Measurements from ENCODE around the gene ABCB11.
"Not testable (repeated sequence)": the region's sequence is repeated elsewhere in the genome, so short reads cannot be mapped to it uniquely, and the experiment has no call there.

ABCB11 gene

DNA sequence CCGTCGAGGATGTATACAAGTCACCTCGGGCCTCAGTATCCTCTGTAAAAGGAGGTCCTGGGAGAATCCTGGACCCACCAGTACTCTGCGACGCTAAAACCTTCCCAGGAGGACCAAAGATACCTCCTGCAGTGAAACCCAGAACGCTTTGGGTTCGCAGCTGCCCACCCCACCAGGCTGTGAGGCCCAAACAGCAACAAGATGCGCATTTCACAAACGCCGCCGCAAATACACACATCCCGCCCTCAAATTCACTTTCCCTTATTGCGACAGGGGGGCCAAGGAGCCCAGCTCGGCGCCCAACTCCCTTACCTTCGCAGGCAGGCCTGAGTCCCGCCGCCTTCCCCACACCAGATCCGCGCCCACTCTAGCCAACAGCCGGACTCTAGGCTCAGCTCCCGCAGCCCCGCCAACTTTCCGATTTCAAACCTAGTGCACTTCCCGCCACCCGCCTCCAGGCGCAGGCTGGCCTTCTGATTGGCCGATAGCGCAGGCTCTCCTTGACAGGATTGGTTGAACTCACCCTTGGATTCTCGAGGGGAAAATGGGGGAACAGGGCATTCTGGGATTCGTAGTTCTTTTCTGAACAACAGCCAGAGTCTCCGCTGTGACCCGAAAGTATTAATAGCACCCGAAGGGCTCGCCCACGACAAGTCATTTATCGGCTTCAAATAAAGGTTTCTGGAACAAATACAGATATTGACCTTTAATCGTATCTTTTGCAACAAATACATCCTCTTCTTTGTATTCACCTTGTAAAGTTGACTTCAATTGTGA, 140.9 kb downstream of the ABCB11 start, which contains the start of gene SPC25:
Gene SPC25 (minus strand): TSS at position 425 of the 777 bp plus-strand sequence. CDS start 911 bp downstream, outside the sequence.
- DNase-seq (ENCODE audit: low read depth in 2 of 2): peak; percentile 77

DNA sequence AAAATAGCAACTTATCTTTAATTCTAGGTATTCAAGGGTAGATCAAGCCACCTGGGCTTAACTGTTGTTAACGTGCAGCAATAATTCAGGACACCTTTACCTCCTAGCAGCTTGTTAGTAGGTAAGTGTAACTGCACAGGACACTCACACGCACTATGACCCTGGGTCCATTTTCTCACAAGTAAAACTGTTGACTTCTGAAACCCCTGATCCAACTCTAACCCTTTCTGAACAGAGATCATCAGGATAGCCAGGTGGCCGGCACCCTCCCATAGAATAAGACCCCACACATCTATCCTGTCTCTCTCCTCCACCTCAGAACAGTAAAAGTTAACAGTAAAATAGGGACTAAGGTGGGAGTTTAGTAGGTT, 141.5 kb downstream of the ABCB11 start:
- DNase-seq (ENCODE audit: low read depth in 2 of 2): no peak

DNA sequence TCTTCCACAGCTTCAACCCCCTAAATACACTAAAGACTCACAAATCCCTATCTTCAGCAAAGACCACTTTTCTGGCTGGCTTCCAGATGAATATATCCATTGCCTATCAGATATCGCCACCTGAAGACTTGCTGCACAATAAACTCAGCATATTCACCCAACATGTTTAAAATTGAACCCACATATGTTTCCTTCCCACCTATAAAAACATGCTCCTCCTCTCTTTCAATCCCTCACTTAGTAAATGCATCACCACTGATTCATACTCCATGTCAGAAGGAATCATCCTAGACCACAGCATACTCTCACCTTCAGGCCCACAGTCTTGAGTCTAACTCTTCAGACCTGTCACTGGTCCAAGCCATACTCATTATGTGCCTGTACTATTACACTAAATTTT, 146.1 kb downstream of the ABCB11 start:
- DNase-seq (ENCODE audit: low read depth in 2 of 2): no peak

DNA sequence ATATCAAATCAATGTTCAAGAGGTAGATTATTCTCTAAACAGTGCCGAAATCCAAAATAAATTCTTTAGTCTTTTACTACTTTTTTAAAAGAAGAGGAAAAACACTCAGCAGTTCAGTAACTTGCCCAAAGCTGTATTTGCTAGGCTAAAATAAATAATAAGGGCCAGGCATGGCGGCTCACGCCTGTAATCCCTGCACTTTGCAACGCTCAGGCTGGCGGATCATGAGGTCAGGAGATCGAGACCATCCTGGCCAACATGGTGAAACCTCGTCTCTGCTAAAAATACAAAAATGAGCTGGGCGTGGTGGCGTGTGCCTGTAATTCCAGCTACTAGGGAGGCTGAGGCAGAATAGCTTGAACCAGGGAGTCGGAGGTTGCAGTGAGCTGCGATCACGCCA, 149.0 kb downstream of the ABCB11 start:
- DNase-seq (ENCODE audit: low read depth in 2 of 2): not testable (repeated sequence)

DNA sequence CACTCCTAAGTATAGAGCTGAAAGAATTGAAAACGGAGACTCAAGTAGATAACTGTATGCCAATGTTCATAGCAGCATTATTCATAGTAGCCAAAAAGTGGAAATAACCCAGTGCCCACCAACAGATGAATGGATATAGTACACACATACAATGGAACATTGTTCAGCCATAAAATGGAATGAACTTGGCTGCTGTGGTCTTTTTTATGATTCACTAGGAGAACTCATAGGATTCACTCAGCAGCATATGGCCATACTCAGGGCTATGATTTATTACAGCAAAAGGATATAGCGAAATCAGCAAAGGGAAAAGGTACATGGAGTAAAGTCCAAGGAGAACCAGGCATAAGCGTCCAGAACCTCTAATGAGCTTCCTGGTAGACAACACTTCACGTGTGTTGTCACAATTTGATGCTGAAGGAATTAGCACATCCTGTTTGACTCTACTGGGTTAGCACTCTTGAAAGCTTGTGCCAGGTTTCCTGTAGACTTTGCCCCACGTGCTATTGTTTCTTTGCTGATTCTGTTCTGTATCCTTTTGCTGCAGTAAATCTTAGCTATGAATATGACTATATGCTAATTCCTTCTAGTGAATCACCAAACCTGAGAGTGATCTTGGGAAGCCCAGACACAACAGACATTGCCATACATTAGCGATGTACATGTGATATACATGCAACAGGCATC, 156.6 kb downstream of the ABCB11 start:
- DNase-seq (ENCODE audit: low read depth in 2 of 2): no peak

DNA sequence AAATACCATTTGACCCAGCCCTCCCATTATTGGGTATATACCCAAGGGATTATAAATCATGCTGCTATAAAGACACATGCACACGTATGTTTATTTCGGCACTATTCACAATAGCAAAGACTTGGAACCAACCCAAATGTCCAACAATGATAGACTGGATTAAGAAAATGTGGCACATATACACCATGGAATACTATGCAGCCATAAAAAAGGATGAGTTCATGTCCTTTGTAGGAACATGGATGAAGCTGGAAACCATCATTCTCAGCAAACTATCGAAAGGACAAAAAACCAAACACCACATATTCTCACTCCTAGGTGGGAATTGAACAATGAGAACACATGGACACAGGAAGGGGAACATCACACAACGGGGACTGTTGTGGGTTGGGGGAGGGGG, 160.3 kb downstream of the ABCB11 start:
- not testable (repeated sequence) for DNase-seq (ENCODE audit: low read depth in 2 of 2)
